K562 (cell line): ENCODE measurements around the gene BDH1. TPM values are rescaled to one million over a fixed set of nuclear protein-coding genes. Genes with fewer than 3 reads are reported as not detected.

ENCODE experiments used
- FOXP1 ChIP-seq: sonication (generic); formaldehyde crosslinking; IDR thresholded peaks from 2 replicates; pipeline ENCODE4 v1.8.0; 2022; ENCODE audit warnings: mild to moderate bottlenecking, missing genetic modification reagents
- IRF2 ChIP-seq: sonication (generic); formaldehyde crosslinking; IDR thresholded peaks from 2 replicates; pipeline ENCODE4 v1.8.1; 2022; ENCODE audit warnings: mild to moderate bottlenecking, missing genetic modification reagents
- NBN ChIP-seq: fragments of 450-650 bp; IDR thresholded peaks from 2 replicates; pipeline ENCODE4 v1.6.1; 2016; ENCODE audit warnings: low read depth, mild to moderate bottlenecking
- PCBP2 ChIP-seq: fragments of 200-400 bp; formaldehyde crosslinking; IDR thresholded peaks from 2 replicates; pipeline ENCODE4 v1.6.1; 2018; ENCODE audit warnings: low read length, low read depth, mild to moderate bottlenecking, moderate library complexity; ENCODE audit not compliant: poor library complexity, severe bottlenecking
- RBM25 ChIP-seq: fragments of 200-400 bp; formaldehyde crosslinking; IDR thresholded peaks from 2 replicates; pipeline ENCODE4 v1.6.1; 2018; ENCODE audit warnings: low read length, low read depth, moderate library complexity; ENCODE audit not compliant: severe bottlenecking
- SNIP1 ChIP-seq: fragments of 450-650 bp; IDR thresholded peaks from 2 replicates; pipeline ENCODE4 v1.7.1; 2017; ENCODE audit warnings: low read depth, mild to moderate bottlenecking
- TCF7L2 ChIP-seq: fragments of 150-350 bp; IDR thresholded peaks from 2 replicates; pipeline ENCODE4 v1.6.1; 2016; ENCODE audit warnings: low read depth, mild to moderate bottlenecking, low read length, moderate library complexity
- ZKSCAN1 ChIP-seq: fragments of 150-350 bp; IDR thresholded peaks from 2 replicates; pipeline ENCODE4 v1.6.1; 2016; ENCODE audit warnings: low read depth, low read length
- ZKSCAN8 ChIP-seq: fragments of 200-800 bp; sonication (Bioruptor generic); IDR thresholded peaks from 2 replicates; pipeline ENCODE4 v1.6.1; 2016; ENCODE audit warnings: missing genetic modification characterization, missing compliant biosample characterization
- ZNF316 ChIP-seq: fragments of 450-650 bp; IDR thresholded peaks from 2 replicates; pipeline ENCODE4 v1.6.1; 2016
- polyA plus RNA-seq, 8 experiments: library from polyadenylated mRNA; depleted of rRNA in 4 of 8; stranded (reverse) in 5 of 8; unstranded in 3 of 8; fragments of >200 nt; fragmentation: Nextera tagmentation in 2 of 8; fragmentation: Illumina TruSeq in 1 of 8; extraction: Ambion mirVana in 2 of 8; extraction: Trizol in 1 of 8; gene quantifications; 2 replicates each; pipeline versions ENCODE4 v1.2.1 to v1.2.3, GENCODE V29; 2011 to 2014; ENCODE audit warnings: inconsistent platforms in 1 of 8, missing spikeins in 1 of 8
- total RNA-seq, 7 experiments: library from RNA; depleted of rRNA in 6 of 7; stranded (reverse); fragments of >200 nt in 6 of 7; fragmentation: Illumina TruSeq in 2 of 7; extraction: Trizol in 2 of 7; gene quantifications; 2 replicates each; pipeline versions ENCODE4 v1.2.1 to v1.2.3, GENCODE V29; 2011 to 2021; ENCODE audit warnings: low replicate concordance in 1 of 7
- TF ChIP-seq, protein P1 (sequence below): fragments of 450-650 bp; IDR thresholded peaks from 2 replicates; pipeline ENCODE4 v1.6.1; 2016; ENCODE audit warnings: missing biosample characterization, missing genetic modification characterization
- TF ChIP-seq, protein P2 (sequence below): fragments of 200-600 bp; sonication (generic); IDR thresholded peaks from one replicate; pipeline ENCODE4 v1.6.1; 2012; ENCODE audit warnings: mild to moderate bottlenecking, low read depth, low read length, inconsistent platforms
- TF ChIP-seq, protein P3 (sequence below): sonication (generic); formaldehyde crosslinking; IDR thresholded peaks from 2 replicates; pipeline ENCODE4 v1.5.0; 2020; ENCODE audit warnings: missing genetic modification reagents
- TF ChIP-seq, protein P4 (sequence below): sonication (generic); formaldehyde crosslinking; IDR thresholded peaks from 2 replicates; pipeline ENCODE4 v1.8.0; 2022; ENCODE audit warnings: missing genetic modification reagents, mild to moderate bottlenecking, moderate library complexity, borderline replicate concordance

The BDH1 gene
- total and polyA plus RNA-seq, 9 of the 15 experiments (the other 6 are each of a cell fraction or from before 2014, with no cell fraction given): 0.07 to 0.89 (median 0.12) TPM; not detected in 3

DNA sequence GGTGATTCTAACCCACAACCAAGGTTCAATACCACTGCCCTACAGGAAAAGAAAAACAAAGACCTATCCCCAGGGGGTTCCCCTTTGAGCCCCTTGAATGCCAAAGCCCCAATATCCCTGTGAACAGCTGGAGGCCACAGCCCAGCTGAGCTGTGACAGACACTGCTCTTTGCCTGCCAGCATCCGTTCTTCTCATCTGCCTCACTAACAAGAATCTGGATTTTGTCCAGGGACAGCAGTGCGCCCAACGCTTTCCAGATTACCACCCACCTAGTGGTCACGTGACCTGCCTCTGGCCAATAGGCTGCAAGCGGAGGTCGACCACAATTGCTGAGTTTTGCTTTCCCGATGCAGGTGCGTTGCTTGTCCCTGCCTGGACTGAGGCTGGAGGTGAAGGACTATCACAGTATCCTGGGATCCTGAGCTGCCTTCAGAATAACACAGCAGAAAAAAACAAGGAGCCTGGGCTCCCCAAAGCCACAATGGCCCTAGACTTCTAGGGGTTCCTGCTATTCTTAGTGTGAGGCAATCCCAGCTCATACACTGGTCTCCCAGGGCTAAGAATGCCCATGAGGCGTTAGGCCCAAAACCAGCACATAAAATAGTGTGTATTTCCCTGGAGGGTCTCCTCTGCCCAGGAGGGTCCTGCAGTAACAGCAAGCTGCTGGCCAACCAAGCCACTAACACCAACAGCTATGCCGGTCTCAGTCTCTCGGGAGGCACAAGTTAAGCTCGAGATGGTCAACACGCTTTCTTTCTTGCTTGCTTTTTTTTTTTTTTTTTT, 13.8 kb downstream of the BDH1 start (continued):
- TF ChIP-seq, protein P1, sequence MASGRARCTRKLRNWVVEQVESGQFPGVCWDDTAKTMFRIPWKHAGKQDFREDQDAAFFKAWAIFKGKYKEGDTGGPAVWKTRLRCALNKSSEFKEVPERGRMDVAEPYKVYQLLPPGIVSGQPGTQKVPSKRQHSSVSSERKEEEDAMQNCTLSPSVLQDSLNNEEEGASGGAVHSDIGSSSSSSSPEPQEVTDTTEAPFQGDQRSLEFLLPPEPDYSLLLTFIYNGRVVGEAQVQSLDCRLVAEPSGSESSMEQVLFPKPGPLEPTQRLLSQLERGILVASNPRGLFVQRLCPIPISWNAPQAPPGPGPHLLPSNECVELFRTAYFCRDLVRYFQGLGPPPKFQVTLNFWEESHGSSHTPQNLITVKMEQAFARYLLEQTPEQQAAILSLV (tag): no peak
- TF ChIP-seq ZNF316 (peak; percentile 44; the same call in 1 of the 2 replicates), ZKSCAN8 (CRISPR knock-in tag) (no peak), PCBP2 (no peak), TCF7L2 (no peak), RBM25 (peak; percentile 74), NBN (no peak), IRF2 (CRISPR knock-in tag) (no peak), ZKSCAN1 (no peak), SNIP1 (no peak), FOXP1 (CRISPR knock-in tag) (no peak)
- TF ChIP-seq, protein P2, sequence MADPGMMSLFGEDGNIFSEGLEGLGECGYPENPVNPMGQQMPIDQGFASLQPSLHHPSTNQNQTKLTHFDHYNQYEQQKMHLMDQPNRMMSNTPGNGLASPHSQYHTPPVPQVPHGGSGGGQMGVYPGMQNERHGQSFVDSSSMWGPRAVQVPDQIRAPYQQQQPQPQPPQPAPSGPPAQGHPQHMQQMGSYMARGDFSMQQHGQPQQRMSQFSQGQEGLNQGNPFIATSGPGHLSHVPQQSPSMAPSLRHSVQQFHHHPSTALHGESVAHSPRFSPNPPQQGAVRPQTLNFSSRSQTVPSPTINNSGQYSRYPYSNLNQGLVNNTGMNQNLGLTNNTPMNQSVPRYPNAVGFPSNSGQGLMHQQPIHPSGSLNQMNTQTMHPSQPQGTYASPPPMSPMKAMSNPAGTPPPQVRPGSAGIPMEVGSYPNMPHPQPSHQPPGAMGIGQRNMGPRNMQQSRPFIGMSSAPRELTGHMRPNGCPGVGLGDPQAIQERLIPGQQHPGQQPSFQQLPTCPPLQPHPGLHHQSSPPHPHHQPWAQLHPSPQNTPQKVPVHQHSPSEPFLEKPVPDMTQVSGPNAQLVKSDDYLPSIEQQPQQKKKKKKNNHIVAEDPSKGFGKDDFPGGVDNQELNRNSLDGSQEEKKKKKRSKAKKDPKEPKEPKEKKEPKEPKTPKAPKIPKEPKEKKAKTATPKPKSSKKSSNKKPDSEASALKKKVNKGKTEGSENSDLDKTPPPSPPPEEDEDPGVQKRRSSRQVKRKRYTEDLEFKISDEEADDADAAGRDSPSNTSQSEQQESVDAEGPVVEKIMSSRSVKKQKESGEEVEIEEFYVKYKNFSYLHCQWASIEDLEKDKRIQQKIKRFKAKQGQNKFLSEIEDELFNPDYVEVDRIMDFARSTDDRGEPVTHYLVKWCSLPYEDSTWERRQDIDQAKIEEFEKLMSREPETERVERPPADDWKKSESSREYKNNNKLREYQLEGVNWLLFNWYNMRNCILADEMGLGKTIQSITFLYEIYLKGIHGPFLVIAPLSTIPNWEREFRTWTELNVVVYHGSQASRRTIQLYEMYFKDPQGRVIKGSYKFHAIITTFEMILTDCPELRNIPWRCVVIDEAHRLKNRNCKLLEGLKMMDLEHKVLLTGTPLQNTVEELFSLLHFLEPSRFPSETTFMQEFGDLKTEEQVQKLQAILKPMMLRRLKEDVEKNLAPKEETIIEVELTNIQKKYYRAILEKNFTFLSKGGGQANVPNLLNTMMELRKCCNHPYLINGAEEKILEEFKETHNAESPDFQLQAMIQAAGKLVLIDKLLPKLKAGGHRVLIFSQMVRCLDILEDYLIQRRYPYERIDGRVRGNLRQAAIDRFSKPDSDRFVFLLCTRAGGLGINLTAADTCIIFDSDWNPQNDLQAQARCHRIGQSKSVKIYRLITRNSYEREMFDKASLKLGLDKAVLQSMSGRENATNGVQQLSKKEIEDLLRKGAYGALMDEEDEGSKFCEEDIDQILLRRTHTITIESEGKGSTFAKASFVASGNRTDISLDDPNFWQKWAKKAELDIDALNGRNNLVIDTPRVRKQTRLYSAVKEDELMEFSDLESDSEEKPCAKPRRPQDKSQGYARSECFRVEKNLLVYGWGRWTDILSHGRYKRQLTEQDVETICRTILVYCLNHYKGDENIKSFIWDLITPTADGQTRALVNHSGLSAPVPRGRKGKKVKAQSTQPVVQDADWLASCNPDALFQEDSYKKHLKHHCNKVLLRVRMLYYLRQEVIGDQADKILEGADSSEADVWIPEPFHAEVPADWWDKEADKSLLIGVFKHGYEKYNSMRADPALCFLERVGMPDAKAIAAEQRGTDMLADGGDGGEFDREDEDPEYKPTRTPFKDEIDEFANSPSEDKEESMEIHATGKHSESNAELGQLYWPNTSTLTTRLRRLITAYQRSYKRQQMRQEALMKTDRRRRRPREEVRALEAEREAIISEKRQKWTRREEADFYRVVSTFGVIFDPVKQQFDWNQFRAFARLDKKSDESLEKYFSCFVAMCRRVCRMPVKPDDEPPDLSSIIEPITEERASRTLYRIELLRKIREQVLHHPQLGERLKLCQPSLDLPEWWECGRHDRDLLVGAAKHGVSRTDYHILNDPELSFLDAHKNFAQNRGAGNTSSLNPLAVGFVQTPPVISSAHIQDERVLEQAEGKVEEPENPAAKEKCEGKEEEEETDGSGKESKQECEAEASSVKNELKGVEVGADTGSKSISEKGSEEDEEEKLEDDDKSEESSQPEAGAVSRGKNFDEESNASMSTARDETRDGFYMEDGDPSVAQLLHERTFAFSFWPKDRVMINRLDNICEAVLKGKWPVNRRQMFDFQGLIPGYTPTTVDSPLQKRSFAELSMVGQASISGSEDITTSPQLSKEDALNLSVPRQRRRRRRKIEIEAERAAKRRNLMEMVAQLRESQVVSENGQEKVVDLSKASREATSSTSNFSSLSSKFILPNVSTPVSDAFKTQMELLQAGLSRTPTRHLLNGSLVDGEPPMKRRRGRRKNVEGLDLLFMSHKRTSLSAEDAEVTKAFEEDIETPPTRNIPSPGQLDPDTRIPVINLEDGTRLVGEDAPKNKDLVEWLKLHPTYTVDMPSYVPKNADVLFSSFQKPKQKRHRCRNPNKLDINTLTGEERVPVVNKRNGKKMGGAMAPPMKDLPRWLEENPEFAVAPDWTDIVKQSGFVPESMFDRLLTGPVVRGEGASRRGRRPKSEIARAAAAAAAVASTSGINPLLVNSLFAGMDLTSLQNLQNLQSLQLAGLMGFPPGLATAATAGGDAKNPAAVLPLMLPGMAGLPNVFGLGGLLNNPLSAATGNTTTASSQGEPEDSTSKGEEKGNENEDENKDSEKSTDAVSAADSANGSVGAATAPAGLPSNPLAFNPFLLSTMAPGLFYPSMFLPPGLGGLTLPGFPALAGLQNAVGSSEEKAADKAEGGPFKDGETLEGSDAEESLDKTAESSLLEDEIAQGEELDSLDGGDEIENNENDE: no peak
- TF ChIP-seq, protein P3, sequence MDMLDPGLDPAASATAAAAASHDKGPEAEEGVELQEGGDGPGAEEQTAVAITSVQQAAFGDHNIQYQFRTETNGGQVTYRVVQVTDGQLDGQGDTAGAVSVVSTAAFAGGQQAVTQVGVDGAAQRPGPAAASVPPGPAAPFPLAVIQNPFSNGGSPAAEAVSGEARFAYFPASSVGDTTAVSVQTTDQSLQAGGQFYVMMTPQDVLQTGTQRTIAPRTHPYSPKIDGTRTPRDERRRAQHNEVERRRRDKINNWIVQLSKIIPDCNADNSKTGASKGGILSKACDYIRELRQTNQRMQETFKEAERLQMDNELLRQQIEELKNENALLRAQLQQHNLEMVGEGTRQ: peak; percentile 95
- TF ChIP-seq, protein P4, sequence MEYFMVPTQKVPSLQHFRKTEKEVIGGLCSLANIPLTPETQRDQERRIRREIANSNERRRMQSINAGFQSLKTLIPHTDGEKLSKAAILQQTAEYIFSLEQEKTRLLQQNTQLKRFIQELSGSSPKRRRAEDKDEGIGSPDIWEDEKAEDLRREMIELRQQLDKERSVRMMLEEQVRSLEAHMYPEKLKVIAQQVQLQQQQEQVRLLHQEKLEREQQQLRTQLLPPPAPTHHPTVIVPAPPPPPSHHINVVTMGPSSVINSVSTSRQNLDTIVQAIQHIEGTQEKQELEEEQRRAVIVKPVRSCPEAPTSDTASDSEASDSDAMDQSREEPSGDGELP (CRISPR knock-in tag): peak; percentile 49; the same call in 1 of the 2 replicates
